GM12874 (cell line): ENCODE data around the gene ORAI2.

ENCODE experiments used
- CTCF ChIP-seq: IDR thresholded peaks from 2 replicates; pipeline ENCODE4 v1.5.1; 2011; ENCODE audit warnings: low read depth, mild to moderate bottlenecking, control low read depth, low read length, moderate library complexity; ENCODE audit not compliant: insufficient read depth

ORAI2 gene

GRCh38 chr7:102409340-102409739 lies 24.0 kb upstream of the ORAI2 start:
- TF ChIP-seq CTCF, result no peak

- no peak for TF ChIP-seq CTCF
Measured at GRCh38 chr7:102410123-102410522, 23.3 kb upstream of the ORAI2 start.

- no peak for TF ChIP-seq CTCF
Measured at GRCh38 chr7:102410918-102411317, 22.5 kb upstream of the ORAI2 start.

- peak; percentile 75 for TF ChIP-seq CTCF
Measured at GRCh38 chr7:102412548-102412947, 20.8 kb upstream of the ORAI2 start.

GRCh38 chr7:102413091-102413490 lies 20.3 kb upstream of the ORAI2 start:
- TF ChIP-seq CTCF, result no peak

GRCh38 chr7:102413611-102414010 lies 19.8 kb upstream of the ORAI2 start:
- TF ChIP-seq CTCF, result no peak

- no peak for TF ChIP-seq CTCF
Measured at GRCh38 chr7:102415685-102416225, 17.6 kb upstream of the ORAI2 start.
